Measurements from ENCODE around the gene UBA52. TPM values are rescaled to one million over a fixed set of nuclear protein-coding genes. Genes with fewer than 3 reads are reported as not detected.
"Not testable (repeated sequence)": the region's sequence is repeated elsewhere in the genome, so short reads cannot be mapped to it uniquely, and the experiment has no call there.

The UBA52 gene
- total RNA-seq (1,000 to 10,000 TPM; 1,962 to 1,978 TPM), polyA plus RNA-seq (1,000 to 10,000 TPM; 1,135 to 1,692 TPM)

DNA sequence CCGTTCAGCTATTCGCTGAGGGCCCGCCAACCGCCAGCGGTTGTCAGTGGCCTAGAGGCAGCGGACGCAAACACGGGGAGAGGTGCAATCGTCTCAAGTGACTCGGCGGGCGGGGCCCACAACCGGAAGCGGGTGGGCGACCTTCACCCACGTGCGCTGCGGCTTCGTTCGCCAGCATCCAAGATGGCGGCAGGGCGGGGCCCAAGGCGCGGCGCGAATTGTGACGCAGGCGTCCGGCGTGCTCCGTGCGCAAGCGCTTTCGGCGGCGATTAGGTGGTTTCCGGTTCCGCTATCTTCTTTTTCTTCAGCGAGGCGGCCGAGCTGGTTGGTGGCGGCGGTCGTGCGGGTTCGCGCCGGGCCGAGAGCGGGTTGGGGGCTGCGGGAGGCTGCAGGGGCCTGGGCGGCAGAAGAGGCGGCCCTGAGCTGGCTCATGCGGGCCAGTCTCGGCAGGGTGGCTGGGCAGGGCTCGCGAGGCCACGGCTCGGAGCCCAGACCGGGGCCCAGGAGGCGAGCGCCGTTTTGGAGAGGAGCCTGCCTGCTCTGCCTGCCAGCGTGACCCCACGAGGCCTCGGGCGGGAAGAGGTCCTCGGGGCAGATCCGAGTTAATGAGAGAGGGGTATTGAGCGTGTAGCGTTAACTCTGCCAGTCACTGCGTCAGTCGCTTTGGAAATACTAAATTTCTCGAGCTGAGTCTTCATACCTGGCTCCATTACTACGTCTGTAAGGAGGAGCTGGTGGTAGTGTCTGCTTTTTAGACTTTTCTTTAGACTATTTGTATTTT lies at the start of gene UBA52:
UBA52 (plus strand) TSS at position 294 of the 781 bp plus-strand sequence. CDS start 1,444 bp downstream, outside the sequence.
- DNase-seq = peak; percentile 98 to 99 (median 99)
- Mint-ChIP-seq H3K4me1 (peaks cover 12 to 36% (median 22%) of the 10 kb centered on the region in 4 donors), H3K27ac (peak within 1 kb of the TSS; percentile 97 to 99 (median 98)), H3K36me3 (peaks cover 36 to 65% of the 10 kb centered on the region in 2 donors), H3K9me3 (peaks cover 0 to 4% (median 0%) of the 10 kb centered on the region in 8 donors), H3K27me3 (no peaks in the 10 kb centered on the region), H3K4me3 (peak within 1 kb of the TSS; percentile 89 to 97 (median 94))
- peak within 1 kb of the TSS; percentile 69 to 92 for H3K4me3 ChIP-seq (ENCODE audit: low read length in 2 of 2)
- intact Hi-C loops (cut with micrococcal nuclease) = loop anchor here (1.0 to 5.0 kb wide), 6 partner anchors 14 to 348 kb away; partner anchors contain the start of genes COPE, DDX49, ELL and FKBP8
- peaks cover 52% of the 10 kb centered on the region for H3K36me3 ChIP-seq (ENCODE audit: insufficient read depth, low read length)
- H3K27ac ChIP-seq (ENCODE audit: low read depth, low read length) = peak within 1 kb of the TSS; percentile 97
- CTCF ChIA-PET (ENCODE audit: partially characterized antibody) = interaction anchor here (0.8 to 5.0 kb wide), 11 partner anchors 15 to 347 kb away, joined by 3 to 53 read pairs (median 5); partner anchors contain the start of genes COPE, DDX49, FKBP8 and KXD1
- H3K27me3 ChIP-seq (ENCODE audit: insufficient read depth, low read length) = no peaks in the 10 kb centered on the region
- H3K4me1 ChIP-seq (ENCODE audit: insufficient read depth, low read length) = peaks cover 26% of the 10 kb centered on the region
- H3K9me3 ChIP-seq (ENCODE audit: control insufficient read depth in 1 of 2, low read length in 2 of 2) = no peaks in the 10 kb centered on the region
- POLR2A ChIA-PET (ENCODE audit: partially characterized antibody) = interaction anchor here (0.7 to 6.8 kb wide), 34 partner anchors 9 to 1152 kb away, joined by 3 to 122 read pairs (median 4); partner anchors contain the start of genes COPE, DDX49, ELL and FKBP8

- Mint-ChIP-seq H3K4me3 (peak overlapping the region; percentile 93 to 99 (median 96)), H3K9me3 (peaks cover 0 to 1% (median 0%) of the 10 kb centered on the region in 8 donors), H3K27me3 (no peaks in the 10 kb centered on the region), H3K27ac (peak overlapping the region; percentile 94 to 99 (median 97)), H3K4me1 (peaks cover 6 to 34% (median 21%) of the 10 kb centered on the region in 4 donors), H3K36me3 (peaks cover 0 to 14% of the 10 kb centered on the region in 2 donors)
- Histone ChIP-seq H3K4me3 (ENCODE audit: low read length in 2 of 2) (peak overlapping the region in 1 of 2 donors; percentile 96), H3K9me3 (ENCODE audit: control insufficient read depth in 1 of 2, low read length in 2 of 2) (no peaks in the 10 kb centered on the region), H3K36me3 (ENCODE audit: insufficient read depth, low read length) (no peaks in the 10 kb centered on the region), H3K27ac (ENCODE audit: low read depth, low read length) (peak overlapping the region; percentile 96), H3K27me3 (ENCODE audit: insufficient read depth, low read length) (no peaks in the 10 kb centered on the region), H3K4me1 (ENCODE audit: insufficient read depth, low read length) (peaks cover 30% of the 10 kb centered on the region)
- intact Hi-C loops (cut with micrococcal nuclease) = loop anchor here (1.0 kb wide), 6 partner anchors 22 to 397 kb away; partner anchors contain the start of genes COPE, DDX49, KXD1 and UBA52
- peak; percentile 100 for DNase-seq
- ChIA-PET POLR2A (ENCODE audit: partially characterized antibody) (interaction anchor here (0.6 to 8.1 kb wide), 31 partner anchors 10 to 397 kb away, joined by 3 to 83 read pairs (median 6); partner anchors contain the start of genes COPE, DDX49, FKBP8 and KXD1), CTCF (ENCODE audit: partially characterized antibody) (interaction anchor here (0.7 to 8.0 kb wide), 10 partner anchors 15 to 325 kb away, joined by 3 to 131 read pairs (median 24); partner anchors contain the start of genes KXD1 and REX1BD)
These were observed 49.4 kb upstream of the UBA52 start for GRCh38 chr19:18522124-18522861.

DNA sequence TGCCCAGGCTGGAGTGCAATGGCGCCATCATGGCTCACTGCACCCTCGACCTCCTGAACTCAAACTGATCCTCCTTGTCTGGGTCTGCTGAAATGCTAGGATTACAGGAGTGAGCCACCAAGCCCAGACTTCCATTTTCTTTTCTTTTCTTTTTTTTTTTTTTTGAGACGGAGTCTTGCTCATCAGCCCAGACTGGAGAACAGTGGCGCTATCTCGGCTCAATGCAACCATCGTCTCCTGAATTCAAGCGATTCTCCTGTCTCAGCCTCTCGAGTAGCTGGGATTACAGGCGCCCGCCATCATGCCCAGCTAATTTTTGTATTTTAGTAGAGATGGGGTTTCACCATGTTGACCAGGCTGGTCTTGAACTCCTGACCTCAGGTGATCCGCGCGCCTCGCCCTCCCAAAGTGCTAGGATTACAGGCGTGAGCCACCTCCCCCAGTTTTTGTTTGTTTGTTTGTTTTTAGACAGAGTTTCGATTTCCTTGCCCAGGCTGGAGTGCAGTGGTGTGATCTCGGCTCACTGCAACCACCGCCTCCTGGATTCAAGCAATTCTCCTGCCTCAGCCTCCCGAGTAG lies 48.7 kb upstream of the UBA52 start:
- H3K27me3 Mint-ChIP-seq; H3K27me3 ChIP-seq (ENCODE audit: insufficient read depth, low read length); H3K36me3 ChIP-seq (ENCODE audit: insufficient read depth, low read length); H3K9me3 Mint-ChIP-seq; H3K9me3 ChIP-seq (ENCODE audit: control insufficient read depth in 1 of 2, low read length in 2 of 2): not testable (repeated sequence)
- Mint-ChIP-seq H3K36me3 (peaks cover 0 to 14% of the 10 kb centered on the region in 2 donors), H3K4me1 (peaks cover 6 to 33% (median 18%) of the 10 kb centered on the region in 4 donors), H3K4me3 (peak overlapping the region in 7 of 8 donors; percentile 16 to 96 (median 93)), H3K27ac (peak overlapping the region; percentile 94 to 99 (median 97))
- H3K4me3 ChIP-seq (ENCODE audit: low read length in 2 of 2) = peak overlapping the region in 1 of 2 donors; percentile 32
- POLR2A ChIA-PET (ENCODE audit: partially characterized antibody) = interaction anchor here (0.6 to 8.1 kb wide), 17 partner anchors 9 to 396 kb away, joined by 3 to 83 read pairs (median 10); partner anchors contain the start of genes COPE, DDX49, FKBP8 and KXD1
- H3K27ac ChIP-seq (ENCODE audit: low read depth, low read length) = peak overlapping the region; percentile 65
- intact Hi-C loops (cut with micrococcal nuclease) = loop anchor here (1.0 kb wide), 6 partner anchors 21 to 396 kb away; partner anchors contain the start of genes COPE, DDX49, KXD1 and UBA52
- DNase-seq = peak in 1 of 5 donors; percentile 14
- peaks cover 29% of the 10 kb centered on the region for H3K4me1 ChIP-seq (ENCODE audit: insufficient read depth, low read length)
- CTCF ChIA-PET (ENCODE audit: partially characterized antibody) = interaction anchor here (0.7 to 8.0 kb wide), 8 partner anchors 14 to 324 kb away, joined by 3 to 131 read pairs (median 14); partner anchors contain the start of gene REX1BD

DNA sequence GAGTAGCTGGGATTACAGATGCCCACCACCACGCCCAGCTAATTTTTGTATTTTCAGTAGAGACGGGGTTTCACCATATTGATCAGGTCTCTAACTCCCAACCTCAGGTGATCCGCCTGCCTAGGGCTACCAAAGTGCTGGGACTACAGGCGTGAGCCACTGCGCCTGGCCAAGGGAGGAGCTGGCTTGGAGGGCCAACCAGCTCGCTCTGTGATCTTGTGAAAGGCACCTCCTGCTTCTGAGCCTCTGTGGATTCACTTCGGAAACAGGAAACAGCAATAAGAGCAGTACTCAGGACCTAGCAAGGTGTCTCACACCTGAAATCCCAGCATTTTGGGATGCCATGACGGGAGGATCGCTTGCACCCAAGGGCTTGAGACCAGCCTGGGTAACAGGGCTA lies 47.8 kb upstream of the UBA52 start:
- H3K27ac ChIP-seq (ENCODE audit: low read depth, low read length) = no peak overlapping the region
- intact Hi-C loops (cut with micrococcal nuclease) = no loop called here
- H3K27me3 Mint-ChIP-seq = no peaks in the 10 kb centered on the region
- H3K4me1 Mint-ChIP-seq = peaks cover 6 to 30% (median 13%) of the 10 kb centered on the region in 4 donors
- H3K4me3 Mint-ChIP-seq = no peak overlapping the region
- no peak overlapping the region for H3K4me3 ChIP-seq (ENCODE audit: low read length in 2 of 2)
- peaks cover 0 to 1% (median 0%) of the 10 kb centered on the region in 8 donors for H3K9me3 Mint-ChIP-seq
- peaks cover 0 to 14% of the 10 kb centered on the region in 2 donors for H3K36me3 Mint-ChIP-seq
- H3K9me3 ChIP-seq (ENCODE audit: control insufficient read depth in 1 of 2, low read length in 2 of 2) = no peaks in the 10 kb centered on the region
- POLR2A ChIA-PET (ENCODE audit: partially characterized antibody) = interaction anchor here (5.0 to 8.1 kb wide), 4 partner anchors 17 to 65 kb away, joined by 48 to 83 read pairs (median 56); partner anchors contain the start of genes FKBP8, KXD1 and REX1BD
- H3K27ac Mint-ChIP-seq = peak overlapping the region in 3 of 7 donors; percentile 52 to 94 (median 75)
- no peaks in the 10 kb centered on the region for H3K36me3 ChIP-seq (ENCODE audit: insufficient read depth, low read length)
- CTCF ChIA-PET (ENCODE audit: partially characterized antibody) = interaction anchor here (1.5 to 8.0 kb wide), 4 partner anchors 15 to 65 kb away, joined by 5 to 58 read pairs (median 30); partner anchors contain the start of gene REX1BD
- no peak for DNase-seq
- peaks cover 20% of the 10 kb centered on the region for H3K4me1 ChIP-seq (ENCODE audit: insufficient read depth, low read length)
- H3K27me3 ChIP-seq (ENCODE audit: insufficient read depth, low read length) = no peaks in the 10 kb centered on the region

GRCh38 chr19:18526316-18526715 lies 45.3 kb upstream of the UBA52 start:
- intact Hi-C loops (cut with micrococcal nuclease) = no loop called here

GRCh38 chr19:18529782-18530181 lies 41.9 kb upstream of the UBA52 start:
- Mint-ChIP-seq H3K4me1 (peaks cover 0 to 2% (median 0%) of the 10 kb centered on the region in 4 donors), H3K27ac (no peak overlapping the region), H3K9me3 (peaks cover 0 to 1% (median 0%) of the 10 kb centered on the region in 8 donors), H3K4me3 (no peak overlapping the region), H3K36me3 (peaks cover 6 to 13% of the 10 kb centered on the region in 2 donors), H3K27me3 (no peaks in the 10 kb centered on the region)
- no peaks in the 10 kb centered on the region for H3K4me1 ChIP-seq (ENCODE audit: insufficient read depth, low read length)
- intact Hi-C loops (cut with micrococcal nuclease) = no loop called here
- ChIA-PET POLR2A (ENCODE audit: partially characterized antibody) (interaction anchor here (0.6 to 1.8 kb wide), 5 partner anchors 14 to 233 kb away, joined by 3 to 5 read pairs (median 4); partner anchors contain the start of gene FKBP8), CTCF (ENCODE audit: partially characterized antibody) (no interaction called here)
- no peak for DNase-seq
- no peak overlapping the region for H3K27ac ChIP-seq (ENCODE audit: low read depth, low read length)
- no peaks in the 10 kb centered on the region for H3K9me3 ChIP-seq (ENCODE audit: control insufficient read depth in 1 of 2, low read length in 2 of 2)
- H3K4me3 ChIP-seq (ENCODE audit: low read length in 2 of 2) = no peak overlapping the region
- peaks cover 11% of the 10 kb centered on the region for H3K36me3 ChIP-seq (ENCODE audit: insufficient read depth, low read length)
- no peaks in the 10 kb centered on the region for H3K27me3 ChIP-seq (ENCODE audit: insufficient read depth, low read length)

More at GRCh38 chr19:18526316-18526715, 45.3 kb upstream of the UBA52 start:
- no peaks in the 10 kb centered on the region for H3K27me3 Mint-ChIP-seq
- DNase-seq = no peak
- no peak overlapping the region for H3K27ac ChIP-seq (ENCODE audit: low read depth, low read length)
- H3K4me3 Mint-ChIP-seq = no peak overlapping the region
- POLR2A ChIA-PET (ENCODE audit: partially characterized antibody) = interaction anchor here (0.9 to 1.6 kb wide), 2 partner anchors 31 to 393 kb away, joined by 3 to 4 read pairs; partner anchors contain the start of genes DDX49 and KXD1
- no peaks in the 10 kb centered on the region for H3K27me3 ChIP-seq (ENCODE audit: insufficient read depth, low read length)
- H3K36me3 Mint-ChIP-seq = peaks cover 2 to 7% of the 10 kb centered on the region in 2 donors
- no peak overlapping the region for H3K27ac Mint-ChIP-seq
- H3K36me3 ChIP-seq (ENCODE audit: insufficient read depth, low read length) = no peaks in the 10 kb centered on the region
- CTCF ChIA-PET (ENCODE audit: partially characterized antibody) = interaction anchor here (0.7 to 1.3 kb wide), 4 partner anchors 16 to 56 kb away, joined by 3 to 6 read pairs (median 3); no protein-coding TSS in a partner anchor
- no peaks in the 10 kb centered on the region for H3K9me3 Mint-ChIP-seq
- no peaks in the 10 kb centered on the region for H3K4me1 ChIP-seq (ENCODE audit: insufficient read depth, low read length)
- H3K4me1 Mint-ChIP-seq = peaks cover 0 to 10% (median 2%) of the 10 kb centered on the region in 4 donors
- H3K9me3 ChIP-seq (ENCODE audit: control insufficient read depth in 1 of 2, low read length in 2 of 2) = no peaks in the 10 kb centered on the region
- no peak overlapping the region for H3K4me3 ChIP-seq (ENCODE audit: low read length in 2 of 2)
